Vagina (tissue), 2 donors: ENCODE data around the gene PRSS38.

ENCODE experiments used
- POLR2A ChIP-seq, 2 donors: fragments of 450-650 bp; IDR thresholded peaks; one replicate each; pipeline ENCODE4 v1.6.1; 2017; ENCODE audit warnings: antibody characterized with exemption in 2 of 2, mild to moderate bottlenecking in 2 of 2, moderate library complexity in 2 of 2
- POLR2AphosphoS5 ChIP-seq, 2 donors: sonication (generic); formaldehyde crosslinking; IDR thresholded peaks; one replicate each; pipeline ENCODE4 v1.9.0; 2017; ENCODE audit warnings: antibody characterized with exemption in 2 of 2, mild to moderate bottlenecking in 2 of 2, low read depth in 1 of 2; ENCODE audit not compliant: insufficient read depth in 1 of 2
- TF ChIP-seq, protein P1 (sequence below), 3 experiments: fragments of 450-650 bp in 2 of 3; fragments of 200-600 bp in 1 of 3; sonication (generic) in 1 of 3; IDR thresholded peaks; one replicate each; pipeline ENCODE4 v1.5.1; 2017 to 2019; ENCODE audit warnings: antibody characterized with exemption in 3 of 3, mild to moderate bottlenecking in 2 of 3, moderate library complexity in 2 of 3

DNA sequence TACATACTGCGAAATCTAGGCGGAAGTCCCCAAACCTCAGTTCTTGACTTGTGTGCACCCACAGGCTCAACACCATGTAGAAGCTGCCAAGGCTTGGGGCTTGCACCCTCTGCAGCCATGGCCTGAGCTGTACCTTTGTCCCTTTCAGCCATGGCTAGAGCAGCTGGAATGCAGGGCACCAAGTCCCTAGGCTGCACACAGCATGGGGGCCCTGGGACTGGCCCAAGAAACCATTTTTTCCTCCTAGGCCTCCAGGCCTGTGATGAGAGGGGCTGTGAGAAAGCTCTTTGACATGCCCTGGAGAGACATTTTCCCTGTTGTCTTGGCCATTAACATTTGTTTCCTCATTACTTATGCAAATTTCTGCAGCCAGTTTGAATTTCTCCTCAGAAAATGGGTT lies 1.5 kb upstream of the PRSS38 start:
- TF ChIP-seq, protein P1, sequence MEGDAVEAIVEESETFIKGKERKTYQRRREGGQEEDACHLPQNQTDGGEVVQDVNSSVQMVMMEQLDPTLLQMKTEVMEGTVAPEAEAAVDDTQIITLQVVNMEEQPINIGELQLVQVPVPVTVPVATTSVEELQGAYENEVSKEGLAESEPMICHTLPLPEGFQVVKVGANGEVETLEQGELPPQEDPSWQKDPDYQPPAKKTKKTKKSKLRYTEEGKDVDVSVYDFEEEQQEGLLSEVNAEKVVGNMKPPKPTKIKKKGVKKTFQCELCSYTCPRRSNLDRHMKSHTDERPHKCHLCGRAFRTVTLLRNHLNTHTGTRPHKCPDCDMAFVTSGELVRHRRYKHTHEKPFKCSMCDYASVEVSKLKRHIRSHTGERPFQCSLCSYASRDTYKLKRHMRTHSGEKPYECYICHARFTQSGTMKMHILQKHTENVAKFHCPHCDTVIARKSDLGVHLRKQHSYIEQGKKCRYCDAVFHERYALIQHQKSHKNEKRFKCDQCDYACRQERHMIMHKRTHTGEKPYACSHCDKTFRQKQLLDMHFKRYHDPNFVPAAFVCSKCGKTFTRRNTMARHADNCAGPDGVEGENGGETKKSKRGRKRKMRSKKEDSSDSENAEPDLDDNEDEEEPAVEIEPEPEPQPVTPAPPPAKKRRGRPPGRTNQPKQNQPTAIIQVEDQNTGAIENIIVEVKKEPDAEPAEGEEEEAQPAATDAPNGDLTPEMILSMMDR (IDR thresholded peaks at IDR 0.05) = no peak
- TF ChIP-seq POLR2A (IDR thresholded peaks at IDR 0.05) (no peak), POLR2AphosphoS5 (IDR thresholded peaks at IDR 0.05; ENCODE audit: insufficient read depth in 1 of 2, low read depth in 1 of 2) (no peak)
